Liver (tissue), 3 donors: ENCODE data around the gene KPNA4.

Experiments used
- ATF3 ChIP-seq: IDR thresholded peaks from 2 replicates; pipeline ENCODE4 v1.6.1; 2016; ENCODE audit warnings: antibody characterized with exemption
- CTCF ChIP-seq: fragments of 150-350 bp; IDR thresholded peaks from 2 replicates; pipeline ENCODE4 v1.5.1; 2017; ENCODE audit warnings: improper control_type of control experiment, low read depth, low read length; ENCODE audit not compliant: missing input control
- EGR1 ChIP-seq, 2 donors: IDR thresholded peaks; 2 replicates each; pipeline ENCODE4 v1.6.1; 2016 to 2018; ENCODE audit warnings: antibody characterized with exemption in 2 of 2, low read depth in 2 of 2
- GABPA ChIP-seq, 2 donors: IDR thresholded peaks in 1 of 2; conservative IDR thresholded peaks in 1 of 2; 2 replicates each; pipeline ENCODE4 v1.6.1; 2016; ENCODE audit warnings: antibody characterized with exemption in 2 of 2, mild to moderate bottlenecking in 1 of 2, moderate library complexity in 1 of 2
- HNF4G ChIP-seq: IDR thresholded peaks from 2 replicates; pipeline ENCODE4 v1.6.1; 2016; ENCODE audit warnings: antibody characterized with exemption
- JUND ChIP-seq, 2 donors: IDR thresholded peaks; 2 replicates each; pipeline ENCODE4 v1.6.1; 2016; ENCODE audit warnings: antibody characterized with exemption in 2 of 2
- RAD21 ChIP-seq, 2 donors: IDR thresholded peaks; 2 replicates each; pipeline ENCODE4 v1.6.1; 2016; ENCODE audit warnings: antibody characterized with exemption in 2 of 2, mild to moderate bottlenecking in 2 of 2
- RXRA ChIP-seq, 2 donors: IDR thresholded peaks; 2 replicates each; pipeline ENCODE4 v1.6.1; 2017 to 2018; ENCODE audit warnings: antibody characterized with exemption in 2 of 2, mild to moderate bottlenecking in 1 of 2
- SP1 ChIP-seq: IDR thresholded peaks from 2 replicates; pipeline ENCODE4 v1.6.1; 2018; ENCODE audit warnings: antibody characterized with exemption, mild to moderate bottlenecking
- TAF1 ChIP-seq: conservative IDR thresholded peaks from 2 replicates; pipeline ENCODE4 v1.6.1; 2016; ENCODE audit warnings: antibody characterized with exemption, mild to moderate bottlenecking
- YY1 ChIP-seq: IDR thresholded peaks from 2 replicates; pipeline ENCODE4 v1.6.1; 2016; ENCODE audit warnings: antibody characterized with exemption, mild to moderate bottlenecking
- ZBTB33 ChIP-seq: IDR thresholded peaks from 2 replicates; pipeline ENCODE4 v1.6.1; 2016; ENCODE audit warnings: antibody characterized with exemption
- TF ChIP-seq, protein P1 (sequence below): IDR thresholded peaks from 2 replicates; pipeline ENCODE4 v1.6.1; 2016; ENCODE audit warnings: antibody characterized with exemption, mild to moderate bottlenecking
- donor health status: healthy.
- donor health status: healthy.

DNA sequence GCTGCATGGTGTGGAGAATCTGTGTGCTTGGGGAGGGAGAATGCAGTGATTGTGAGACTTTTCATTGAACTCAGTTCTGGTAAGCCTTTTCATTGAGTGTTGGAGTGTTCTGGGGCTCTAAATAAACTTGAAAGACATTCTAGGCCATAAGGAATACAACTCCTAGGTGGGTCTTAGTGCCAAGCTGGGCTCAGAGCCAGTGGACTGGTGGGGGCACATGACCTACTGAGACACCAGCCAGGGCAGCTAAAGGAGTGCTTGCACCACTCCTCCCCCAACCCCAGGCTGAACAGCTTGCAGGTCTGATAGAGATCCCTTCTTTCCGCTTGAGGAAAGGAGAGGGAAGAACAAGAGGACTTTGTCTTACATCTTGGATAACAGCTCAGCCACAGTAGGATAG lies 21.7 kb upstream of the KPNA4 start:
- TF ChIP-seq CTCF (no peak), ZBTB33 (no peak), HNF4G (no peak), YY1 (no peak), JUND (IDR thresholded peaks at IDR 0.05) (no peak), RAD21 (IDR thresholded peaks at IDR 0.05) (no peak), SP1 (no peak), ATF3 (no peak), EGR1 (IDR thresholded peaks at IDR 0.05; ENCODE audit: low read depth in 2 of 2) (no peak), TAF1 (no peak), GABPA (IDR thresholded peaks at IDR 0.05 in 1 of 2, conservative IDR thresholded peaks at IDR 0.05 in 1 of 2) (no peak), RXRA (IDR thresholded peaks at IDR 0.05) (no peak)
- TF ChIP-seq, protein P1, sequence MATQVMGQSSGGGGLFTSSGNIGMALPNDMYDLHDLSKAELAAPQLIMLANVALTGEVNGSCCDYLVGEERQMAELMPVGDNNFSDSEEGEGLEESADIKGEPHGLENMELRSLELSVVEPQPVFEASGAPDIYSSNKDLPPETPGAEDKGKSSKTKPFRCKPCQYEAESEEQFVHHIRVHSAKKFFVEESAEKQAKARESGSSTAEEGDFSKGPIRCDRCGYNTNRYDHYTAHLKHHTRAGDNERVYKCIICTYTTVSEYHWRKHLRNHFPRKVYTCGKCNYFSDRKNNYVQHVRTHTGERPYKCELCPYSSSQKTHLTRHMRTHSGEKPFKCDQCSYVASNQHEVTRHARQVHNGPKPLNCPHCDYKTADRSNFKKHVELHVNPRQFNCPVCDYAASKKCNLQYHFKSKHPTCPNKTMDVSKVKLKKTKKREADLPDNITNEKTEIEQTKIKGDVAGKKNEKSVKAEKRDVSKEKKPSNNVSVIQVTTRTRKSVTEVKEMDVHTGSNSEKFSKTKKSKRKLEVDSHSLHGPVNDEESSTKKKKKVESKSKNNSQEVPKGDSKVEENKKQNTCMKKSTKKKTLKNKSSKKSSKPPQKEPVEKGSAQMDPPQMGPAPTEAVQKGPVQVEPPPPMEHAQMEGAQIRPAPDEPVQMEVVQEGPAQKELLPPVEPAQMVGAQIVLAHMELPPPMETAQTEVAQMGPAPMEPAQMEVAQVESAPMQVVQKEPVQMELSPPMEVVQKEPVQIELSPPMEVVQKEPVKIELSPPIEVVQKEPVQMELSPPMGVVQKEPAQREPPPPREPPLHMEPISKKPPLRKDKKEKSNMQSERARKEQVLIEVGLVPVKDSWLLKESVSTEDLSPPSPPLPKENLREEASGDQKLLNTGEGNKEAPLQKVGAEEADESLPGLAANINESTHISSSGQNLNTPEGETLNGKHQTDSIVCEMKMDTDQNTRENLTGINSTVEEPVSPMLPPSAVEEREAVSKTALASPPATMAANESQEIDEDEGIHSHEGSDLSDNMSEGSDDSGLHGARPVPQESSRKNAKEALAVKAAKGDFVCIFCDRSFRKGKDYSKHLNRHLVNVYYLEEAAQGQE: no peak
